ENCODE measurements around the gene PLPPR5. TPM values are rescaled to one million over a fixed set of nuclear protein-coding genes. Genes with fewer than 3 reads are reported as not detected.

The PLPPR5 gene
- total RNA-seq, 1 experiment from 2014 or later, result not detected

DNA sequence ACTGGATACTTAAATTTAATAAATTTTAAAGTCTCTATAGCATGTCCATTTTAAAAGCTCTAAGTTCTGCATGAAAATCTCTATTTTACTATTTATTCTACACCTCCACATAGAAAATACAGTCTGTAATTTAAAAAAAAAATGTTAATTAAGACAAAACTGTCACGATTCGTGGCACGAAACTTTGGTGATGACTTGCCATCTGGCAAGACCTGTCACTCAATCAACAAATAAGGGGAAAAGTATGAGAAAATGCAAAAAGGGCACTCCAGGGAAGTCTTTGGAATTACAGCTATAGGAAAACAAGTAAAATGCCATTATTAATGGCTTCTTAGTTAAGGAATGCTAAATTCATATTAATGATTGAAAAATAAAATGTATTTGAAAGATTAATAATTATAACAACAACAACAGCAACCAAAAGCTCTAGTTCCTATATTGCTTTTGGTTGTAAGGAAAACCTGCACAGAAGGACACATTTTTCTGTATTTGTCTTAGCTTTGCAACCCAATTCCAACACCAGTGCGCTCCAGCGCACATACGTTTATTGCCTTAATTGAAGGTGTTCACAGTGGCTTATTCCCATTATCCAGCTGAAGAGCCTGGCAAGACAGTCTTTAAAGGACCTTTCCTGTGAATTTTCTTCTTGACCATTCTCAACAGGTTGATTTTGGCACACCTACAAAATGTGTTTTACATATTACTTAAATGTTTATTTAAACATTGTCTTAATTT, 107.8 kb downstream of the PLPPR5 start:
- intact Hi-C loops (cut with micrococcal nuclease; ENCODE audit: unreplicated experiment), result no loop called here
- no peak overlapping the region for H3K27ac ChIP-seq
- ChIA-PET CTCF (interaction anchor here (0.5 kb wide), 1 partner anchor 1500 kb away, joined by 3 read pairs; no protein-coding TSS in a partner anchor), POLR2A (ENCODE audit: unreplicated experiment) (no interaction called here)
- H3K4me1 ChIP-seq (replicated peaks; ENCODE audit: insufficient read depth), result no peaks in the 10 kb centered on the region
- TF ChIP-seq, protein P1, sequence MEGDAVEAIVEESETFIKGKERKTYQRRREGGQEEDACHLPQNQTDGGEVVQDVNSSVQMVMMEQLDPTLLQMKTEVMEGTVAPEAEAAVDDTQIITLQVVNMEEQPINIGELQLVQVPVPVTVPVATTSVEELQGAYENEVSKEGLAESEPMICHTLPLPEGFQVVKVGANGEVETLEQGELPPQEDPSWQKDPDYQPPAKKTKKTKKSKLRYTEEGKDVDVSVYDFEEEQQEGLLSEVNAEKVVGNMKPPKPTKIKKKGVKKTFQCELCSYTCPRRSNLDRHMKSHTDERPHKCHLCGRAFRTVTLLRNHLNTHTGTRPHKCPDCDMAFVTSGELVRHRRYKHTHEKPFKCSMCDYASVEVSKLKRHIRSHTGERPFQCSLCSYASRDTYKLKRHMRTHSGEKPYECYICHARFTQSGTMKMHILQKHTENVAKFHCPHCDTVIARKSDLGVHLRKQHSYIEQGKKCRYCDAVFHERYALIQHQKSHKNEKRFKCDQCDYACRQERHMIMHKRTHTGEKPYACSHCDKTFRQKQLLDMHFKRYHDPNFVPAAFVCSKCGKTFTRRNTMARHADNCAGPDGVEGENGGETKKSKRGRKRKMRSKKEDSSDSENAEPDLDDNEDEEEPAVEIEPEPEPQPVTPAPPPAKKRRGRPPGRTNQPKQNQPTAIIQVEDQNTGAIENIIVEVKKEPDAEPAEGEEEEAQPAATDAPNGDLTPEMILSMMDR (conservative IDR thresholded peaks at IDR 0.05), result no peak
- TF ChIP-seq EZH2 (IDR thresholded peaks at IDR 0.05; ENCODE audit: low read depth), result no peak
- no peaks in the 10 kb centered on the region for H4K20me1 ChIP-seq (ENCODE audit: insufficient read depth)
- no peaks in the 10 kb centered on the region for H3K27me3 ChIP-seq (ENCODE audit: insufficient read depth, low read depth)
- no peaks in the 10 kb centered on the region for H3K36me3 ChIP-seq (ENCODE audit: low read depth)
- H3K4me2 ChIP-seq, result no peak overlapping the region
- H3K9me2 ChIP-seq (ENCODE audit: insufficient read depth), result no peaks in the 10 kb centered on the region
- H3K79me2 ChIP-seq (ENCODE audit: low read depth), result no peaks in the 10 kb centered on the region
- no peak overlapping the region for H2AFZ ChIP-seq
- no peaks in the 10 kb centered on the region for H3F3A ChIP-seq (ENCODE audit: insufficient read depth, low read depth)
- no peak overlapping the region for H3K4me3 ChIP-seq
- no peak for DNase-seq
- H3K9me3 ChIP-seq (ENCODE audit: insufficient read depth, low read depth), result no peaks in the 10 kb centered on the region
- no TSS peak for BruUV-seq (replicated peaks)

DNA sequence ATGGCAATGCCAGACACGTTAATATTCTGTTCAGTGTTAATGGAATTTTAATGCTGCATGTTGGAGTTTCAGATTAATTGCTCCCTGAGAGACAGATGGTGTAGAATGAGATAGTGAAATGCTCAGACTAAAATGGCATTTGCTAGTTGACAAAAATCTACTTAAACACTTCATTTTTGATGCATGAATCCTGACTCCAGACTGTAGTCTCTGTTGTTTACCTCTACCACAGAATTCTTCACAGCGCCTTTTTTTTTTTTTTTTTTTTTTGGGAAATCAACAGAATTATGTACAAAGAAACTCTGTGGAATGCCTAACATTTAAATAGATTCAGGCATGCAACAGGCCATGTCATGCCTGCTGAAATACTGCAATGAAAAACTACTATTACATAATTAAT, 111.3 kb downstream of the PLPPR5 start:
- TF ChIP-seq, protein P1 (conservative IDR thresholded peaks at IDR 0.05), result no peak
- TF ChIP-seq EZH2 (IDR thresholded peaks at IDR 0.05; ENCODE audit: low read depth), result no peak
- intact Hi-C loops (cut with micrococcal nuclease; ENCODE audit: unreplicated experiment), result no loop called here
- Histone ChIP-seq H3K36me3 (ENCODE audit: low read depth) (no peaks in the 10 kb centered on the region), H3K27ac (no peak overlapping the region), H2AFZ (no peak overlapping the region), H3K9me3 (ENCODE audit: insufficient read depth, low read depth) (no peaks in the 10 kb centered on the region), H3K4me3 (no peak overlapping the region), H3K27me3 (ENCODE audit: insufficient read depth, low read depth) (no peaks in the 10 kb centered on the region), H4K20me1 (ENCODE audit: insufficient read depth) (no peaks in the 10 kb centered on the region), H3K4me2 (no peak overlapping the region), H3K9me2 (ENCODE audit: insufficient read depth) (no peaks in the 10 kb centered on the region), H3F3A (ENCODE audit: insufficient read depth, low read depth) (no peaks in the 10 kb centered on the region), H3K79me2 (ENCODE audit: low read depth) (no peaks in the 10 kb centered on the region), H3K4me1 (replicated peaks; ENCODE audit: insufficient read depth) (no peaks in the 10 kb centered on the region)
- ChIA-PET POLR2A (ENCODE audit: unreplicated experiment) (no interaction called here), CTCF (no interaction called here)
- no TSS peak for BruUV-seq (replicated peaks)
- no peak for DNase-seq

DNA sequence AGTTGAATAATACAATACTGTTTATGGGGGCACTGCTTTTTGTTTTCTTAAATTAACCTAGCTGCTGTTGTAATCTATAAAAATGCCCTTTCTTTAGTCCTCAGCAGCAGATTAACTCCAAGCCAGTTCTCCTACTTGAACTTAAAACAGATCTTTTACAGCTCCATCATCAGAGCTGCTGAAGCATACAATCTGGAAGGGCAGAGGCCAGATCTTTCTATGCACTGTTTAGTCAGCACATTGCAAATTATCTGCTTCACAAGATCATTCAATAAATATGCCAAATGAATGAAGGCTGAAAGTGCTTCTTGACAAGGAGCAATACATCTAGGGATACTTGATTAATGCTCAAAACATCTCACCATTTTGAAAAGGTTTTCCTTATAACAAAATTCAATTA, 115.8 kb downstream of the PLPPR5 start:
- no TSS peak for BruUV-seq (replicated peaks)
- Histone ChIP-seq H3K79me2 (ENCODE audit: low read depth) (no peaks in the 10 kb centered on the region), H3K27ac (no peak overlapping the region), H3K36me3 (ENCODE audit: low read depth) (no peaks in the 10 kb centered on the region), H3K27me3 (ENCODE audit: insufficient read depth, low read depth) (no peaks in the 10 kb centered on the region), H3K4me1 (replicated peaks; ENCODE audit: insufficient read depth) (no peaks in the 10 kb centered on the region), H3K4me2 (no peak overlapping the region), H2AFZ (no peak overlapping the region), H3K9me2 (ENCODE audit: insufficient read depth) (no peaks in the 10 kb centered on the region), H4K20me1 (ENCODE audit: insufficient read depth) (no peaks in the 10 kb centered on the region), H3F3A (ENCODE audit: insufficient read depth, low read depth) (no peaks in the 10 kb centered on the region), H3K4me3 (no peak overlapping the region), H3K9me3 (ENCODE audit: insufficient read depth, low read depth) (no peaks in the 10 kb centered on the region)
- CTCF ChIA-PET, result interaction anchor here (0.5 kb wide), 1 partner anchor 836 kb away, joined by 3 read pairs; no protein-coding TSS in a partner anchor
- TF ChIP-seq, protein P1 (conservative IDR thresholded peaks at IDR 0.05), result no peak
- POLR2A ChIA-PET (ENCODE audit: unreplicated experiment), result no interaction called here
- no peak for DNase-seq
- intact Hi-C loops (cut with micrococcal nuclease; ENCODE audit: unreplicated experiment), result no loop called here
